HepG2 (cell line): ENCODE data around the gene SARNP. TPM values are rescaled to one million over a fixed set of nuclear protein-coding genes. Genes with fewer than 3 reads are reported as not detected.
A peak's percentile ranks its signal among the peaks of the same experiment; 100 is the strongest.

Experiments
- ATAC-seq: fragments of 200-7000 bp; cut with Tn5 transposase; 3 replicates; pipeline ENCODE4 v1.9.1; 2020; ENCODE audit warnings: mild to moderate bottlenecking, moderate library complexity
- BruUV-seq: library from RNA; stranded (reverse); fragments of 400-500 nt; replicated peaks from 2 replicates; lab custom pipeline; 2021; lab: Mats Ljungman, UMichigan
- CTCF ChIA-PET: fragments of 300-600 bp; formaldehyde crosslinking; extraction: SDS; loops from one replicate; lab custom pipeline; 2021; ENCODE audit warnings: low total read pairs, inconsistent platforms, low intra/inter-chr PET ratio; lab: Yijun Ruan, JAX
- POLR2A ChIA-PET: fragments of 350-600 bp; sonication (Branson Sonifier 250); formaldehyde crosslinking; loops from one replicate; lab custom pipeline; 2020; ENCODE audit warnings: antibody characterized with exemption, inconsistent platforms; lab: Yijun Ruan, JAX
- DNase-seq: peaks from one replicate; pipeline ENCODE4 v3.0.0-alpha.2; 2015; ENCODE audit warnings: low spot score
- FAIRE-seq: peaks from 3 replicates; lab custom pipeline; 2011; peaks lifted over from hg19 to GRCh38; lab: Jason Lieb, UNC
- H2AFZ ChIP-seq: one replicate; pipeline ENCODE4 v1.6.1; 2011; ENCODE audit warnings: low read length, inconsistent platforms
- H3K27ac ChIP-seq: fragments of 300-600 bp; 3 replicates; pipeline ENCODE4 v1.8.0; 2011; ENCODE audit warnings: mixed run types, mild to moderate bottlenecking, mixed read lengths, low read length, inconsistent platforms; ENCODE audit not compliant: insufficient read depth; ENCODE audit errors: extremely low read length
- H3K27me3 ChIP-seq, 2 experiments: fragments of 200-600 bp in 1 of 2; 2 replicates in 1 of 2; 3 replicates in 1 of 2; pipeline versions ENCODE4 v1.6.0 to v1.8.0; 2011; ENCODE audit warnings: low read length in 2 of 2, mild to moderate bottlenecking in 2 of 2, moderate library complexity in 2 of 2, inconsistent platforms in 1 of 2; ENCODE audit not compliant: insufficient read depth in 2 of 2, control insufficient read depth in 1 of 2
- H3K36me3 ChIP-seq, 2 experiments: fragments of 200-600 bp in 1 of 2; replicated peaks in 1 of 2; 2 replicates in 1 of 2; 3 replicates in 1 of 2; pipeline versions ENCODE4 v1.5.1 to v1.8.0; 2011; ENCODE audit warnings: low read length in 2 of 2, inconsistent platforms in 1 of 2; ENCODE audit not compliant: insufficient read depth in 2 of 2, control insufficient read depth in 1 of 2
- H3K4me1 ChIP-seq: 2 replicates; pipeline ENCODE4 v1.5.1; 2012; ENCODE audit warnings: low read length, inconsistent platforms; ENCODE audit not compliant: insufficient read depth
- H3K4me2 ChIP-seq: 2 replicates; pipeline ENCODE4 v1.6.0; 2011; ENCODE audit warnings: low read depth, low read length, inconsistent platforms
- H3K4me3 ChIP-seq, 3 experiments: fragments of 200-600 bp in 1 of 3; sonication (generic), shearing (Covaris generic) in 1 of 3; replicated peaks in 1 of 3; 2 replicates each; pipeline ENCODE4 v1.5.1; 2011 to 2016; ENCODE audit warnings: low read length in 3 of 3, inconsistent platforms in 2 of 3, low read depth in 2 of 3, mild to moderate bottlenecking in 2 of 3, control low read depth in 1 of 3, mixed read lengths in 1 of 3; ENCODE audit not compliant: insufficient read depth in 1 of 3
- H3K79me2 ChIP-seq: one replicate; pipeline ENCODE4 v1.6.1; 2011; ENCODE audit warnings: low read length, inconsistent platforms; ENCODE audit not compliant: insufficient read depth
- H3K9ac ChIP-seq: 2 replicates; pipeline ENCODE4 v1.6.0; 2011; ENCODE audit warnings: mild to moderate bottlenecking, low read depth, low read length, inconsistent platforms; ENCODE audit not compliant: insufficient read depth
- H3K9me3 ChIP-seq: 2 replicates; pipeline ENCODE4 v1.5.1; 2012; ENCODE audit warnings: mild to moderate bottlenecking, low read length
- H4K20me1 ChIP-seq: 2 replicates; pipeline ENCODE4 v1.6.0; 2011; ENCODE audit warnings: inconsistent platforms, mild to moderate bottlenecking, low read length, moderate library complexity; ENCODE audit not compliant: insufficient read depth
- HNRNPK ChIP-seq: fragments of 200-400 bp; formaldehyde crosslinking; IDR thresholded peaks from 2 replicates; pipeline ENCODE4 v1.6.1; 2018; ENCODE audit warnings: low read length, low read depth, moderate library complexity, mild to moderate bottlenecking; ENCODE audit not compliant: poor library complexity, severe bottlenecking
- ZNF670 ChIP-seq: sonication (generic); formaldehyde crosslinking; IDR thresholded peaks from 2 replicates; pipeline ENCODE4 v1.8.0; 2022; ENCODE audit warnings: mild to moderate bottlenecking, missing genetic modification reagents, borderline replicate concordance
- ZNF777 ChIP-seq: sonication (generic); formaldehyde crosslinking; IDR thresholded peaks from 2 replicates; pipeline ENCODE4 v1.4.0; 2020; ENCODE audit warnings: missing genetic modification reagents
- WGBS: methylation state at CpG from one replicate; pipeline ENCODE4 v1.1.6; 2017; ENCODE audit warnings: low lambda C conversion rate; 5-methylcytosine and 5-hydroxymethylcytosine counted together
- in situ Hi-C: cut with HindIII; loops from 2 replicates; pipeline ENCODE4 v1.10.0; 2017; ENCODE audit warnings: low pct_unique_long_range_greater_than_20kb; ENCODE audit not compliant: extremely low pct_ligation_motif_present
- intact Hi-C: fragments of 100-400 bp; cut with micrococcal nuclease; formaldehyde crosslinking; loops from one replicate; pipeline ENCODE4 v1.10.0; 2022; ENCODE audit not compliant: unreplicated experiment
- polyA plus RNA-seq, 8 experiments: library from polyadenylated mRNA; depleted of rRNA in 3 of 8; stranded (reverse) in 7 of 8; unstranded in 1 of 8; fragments of >200 nt; fragmentation: Illumina TruSeq in 4 of 8; extraction: Trizol in 4 of 8; gene quantifications; 2 replicates each; pipeline versions ENCODE4 v1.2.1 to v1.2.3, GENCODE V29; 2011 to 2016; ENCODE audit warnings: low read depth in 4 of 8, missing spikeins in 1 of 8, mixed read lengths in 1 of 8; ENCODE audit not compliant: insufficient read depth in 1 of 8
- total RNA-seq, 5 experiments: library from RNA; depleted of rRNA; stranded (reverse); fragments of >200 nt; fragmentation: Illumina TruSeq; extraction: Trizol; gene quantifications; 2 replicates each; pipeline ENCODE4 v1.2.3, GENCODE V29; 2016; ENCODE audit warnings: low read depth in 1 of 5
- TF ChIP-seq, protein P1 (sequence below): sonication (generic); formaldehyde crosslinking; IDR thresholded peaks from 2 replicates; pipeline ENCODE4 v1.5.1; 2020; ENCODE audit warnings: mild to moderate bottlenecking, moderate library complexity, missing genetic modification reagents

Gene SARNP
- total and polyA plus RNA-seq, 2 of the 13 experiments (the other 11 are each of a cell fraction or from before 2014, with no cell fraction given) = 59.0 to 95.4 TPM

DNA sequence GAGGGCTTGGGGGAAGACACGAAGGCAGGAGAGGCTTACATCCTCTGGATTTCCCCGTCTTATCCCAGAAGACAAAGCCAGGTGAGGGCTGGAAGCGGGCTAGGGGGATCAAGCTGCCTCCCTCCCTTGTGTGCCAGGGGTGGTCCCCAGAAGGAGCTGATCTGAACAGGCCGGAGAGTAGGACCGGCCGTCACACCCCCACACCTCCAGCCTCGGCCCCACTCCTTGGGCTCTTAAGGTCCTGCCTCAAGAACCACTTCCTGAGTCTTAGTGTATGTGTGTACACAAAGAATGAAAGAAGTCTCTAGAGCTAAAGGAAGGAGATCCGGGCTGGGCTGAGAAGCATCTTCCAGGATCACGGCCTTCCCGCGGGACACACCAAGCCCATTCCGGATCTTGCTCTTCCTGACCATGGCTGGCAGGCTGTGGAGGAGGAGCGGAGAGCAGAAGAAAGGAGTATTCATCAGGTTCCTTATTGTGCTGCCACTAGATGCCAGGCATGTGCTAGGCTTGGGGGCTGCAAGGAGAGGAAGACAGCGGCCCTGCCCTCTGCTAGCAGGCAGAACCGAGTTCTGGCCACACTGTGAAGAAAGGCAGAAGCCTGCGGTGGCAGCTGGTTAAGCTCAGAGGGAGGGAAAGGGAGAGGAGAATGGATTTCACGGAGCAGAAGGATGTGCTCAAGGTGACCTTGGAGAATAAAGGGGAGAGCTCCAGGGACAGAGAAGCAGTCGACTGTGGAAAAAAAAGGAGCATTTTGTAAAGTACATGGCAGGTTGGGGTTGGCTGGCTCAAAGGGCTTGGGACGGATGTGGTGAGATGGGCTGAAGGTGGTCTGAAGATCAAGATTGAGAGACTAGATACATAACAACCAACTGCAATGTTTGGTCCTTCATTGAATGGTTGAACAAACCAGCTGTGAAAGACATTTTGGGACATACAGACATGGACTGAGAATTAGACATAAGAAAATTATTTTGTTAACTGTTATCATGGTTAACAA lies 87.4 kb downstream of the SARNP start:
- no peak; the same call in 2 of the 3 replicates for ATAC-seq
- H3K27me3 ChIP-seq = no peaks in the 10 kb centered on the region; a peak in 1 of 5 replicates
- no peaks in the 10 kb centered on the region for H3K9me3 ChIP-seq
- WGBS = 70% methylated on average over 17 of the region's 19 CpGs
- H3K4me1 ChIP-seq = peaks cover 29% of the 10 kb centered on the region
- H4K20me1 ChIP-seq = 0 out of 2 replicates have a peak, but pooled peaks cover 6% of the 10 kb centered on the region
- H3K27ac ChIP-seq = no peak overlapping the region
- peaks cover 12% of the 10 kb centered on the region for H3K79me2 ChIP-seq
- H3K4me3 ChIP-seq = peak overlapping the region in 2 of 3 experiments; percentile 84; a peak in 3 of 6 replicates
- TF ChIP-seq ZNF777 (CRISPR knock-in tag) (0 out of 2 replicates have a peak, but pooled peaks have one; percentile 30), HNRNPK (no peak), ZNF670 (CRISPR knock-in tag) (no peak)
- TF ChIP-seq, protein P1, sequence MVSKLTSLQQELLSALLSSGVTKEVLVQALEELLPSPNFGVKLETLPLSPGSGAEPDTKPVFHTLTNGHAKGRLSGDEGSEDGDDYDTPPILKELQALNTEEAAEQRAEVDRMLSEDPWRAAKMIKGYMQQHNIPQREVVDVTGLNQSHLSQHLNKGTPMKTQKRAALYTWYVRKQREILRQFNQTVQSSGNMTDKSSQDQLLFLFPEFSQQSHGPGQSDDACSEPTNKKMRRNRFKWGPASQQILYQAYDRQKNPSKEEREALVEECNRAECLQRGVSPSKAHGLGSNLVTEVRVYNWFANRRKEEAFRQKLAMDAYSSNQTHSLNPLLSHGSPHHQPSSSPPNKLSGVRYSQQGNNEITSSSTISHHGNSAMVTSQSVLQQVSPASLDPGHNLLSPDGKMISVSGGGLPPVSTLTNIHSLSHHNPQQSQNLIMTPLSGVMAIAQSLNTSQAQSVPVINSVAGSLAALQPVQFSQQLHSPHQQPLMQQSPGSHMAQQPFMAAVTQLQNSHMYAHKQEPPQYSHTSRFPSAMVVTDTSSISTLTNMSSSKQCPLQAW = 0 out of 2 replicates have a peak, but pooled peaks have one; percentile 26
- TF ChIP-seq, all 625 proteins: peak for 2
- Histone ChIP-seq H3K9ac (peak overlapping the region; percentile 85; the same call in 1 of the 2 replicates), H3K4me2 (peak overlapping the region; percentile 98), H3K36me3 (peaks cover 10 to 17% of the 10 kb centered on the region in 2 experiments; a peak in 4 of 5 replicates), H2AFZ (no peak overlapping the region)
- in situ Hi-C loops (no loop called here), intact Hi-C loops (loop anchor here (2.0 kb wide), 1 partner anchor 49 kb away; a partner anchor contains a TSS)
- ChIA-PET POLR2A (interaction anchor here (1.0 to 2.7 kb wide), 11 partner anchors 8 to 374 kb away, joined by 3 to 38 read pairs (median 13); partner anchors contain the start of genes BLOC1S1, DNAJC14, ORMDL2 and PA2G4), CTCF (no interaction called here)
- DNase-seq = no peak
- no TSS peak for BruUV-seq
- FAIRE-seq = no peak
